HG02943 (cell line): Measurements from ENCODE around the gene MIGA1.
"Not testable (repeated sequence)": the region's sequence is repeated elsewhere in the genome, so short reads cannot be mapped to it uniquely, and the experiment has no call there.

ENCODE experiments used
- ATAC-seq: cut with Tn5 transposase; IDR thresholded peaks from one replicate; pipeline ENCODE4 v1.9.1; 2021; ENCODE audit warnings: mild to moderate bottlenecking, low read depth, moderate library complexity; ENCODE audit not compliant: unreplicated experiment

Gene MIGA1

DNA sequence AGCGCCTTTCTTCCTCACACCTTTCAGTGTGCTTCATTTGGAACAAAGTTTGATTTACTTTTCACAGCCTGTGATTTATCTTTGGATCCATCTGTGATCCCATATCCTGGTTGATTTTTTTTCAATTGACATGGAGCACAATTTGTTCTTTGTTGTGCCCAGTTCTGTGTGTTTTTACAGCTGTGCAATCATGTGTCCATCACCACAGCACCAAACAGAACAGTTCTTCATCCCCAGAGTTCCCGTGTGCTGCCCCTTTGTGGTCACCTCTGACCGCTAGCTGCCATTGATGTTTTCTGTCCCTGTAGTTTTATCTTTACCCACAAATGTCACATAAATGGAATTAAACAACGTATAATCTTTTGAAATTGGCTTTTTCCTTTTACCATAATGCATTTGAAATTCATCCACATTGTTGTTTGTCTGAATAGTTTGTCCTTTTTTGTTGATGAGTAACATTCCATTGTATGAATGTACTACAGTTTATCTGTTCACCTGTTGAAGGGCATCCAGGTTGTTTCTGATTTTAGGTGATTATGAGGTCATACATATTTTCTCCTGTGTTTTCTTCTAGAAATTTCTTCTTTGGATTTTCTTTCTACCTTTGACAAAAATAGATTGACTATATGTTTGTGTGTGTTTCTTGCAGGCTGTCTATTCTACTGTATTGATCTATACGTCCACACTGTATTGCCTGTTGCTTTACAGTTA is 17.4 kb downstream of the MIGA1 start:
- no peak for ATAC-seq

DNA sequence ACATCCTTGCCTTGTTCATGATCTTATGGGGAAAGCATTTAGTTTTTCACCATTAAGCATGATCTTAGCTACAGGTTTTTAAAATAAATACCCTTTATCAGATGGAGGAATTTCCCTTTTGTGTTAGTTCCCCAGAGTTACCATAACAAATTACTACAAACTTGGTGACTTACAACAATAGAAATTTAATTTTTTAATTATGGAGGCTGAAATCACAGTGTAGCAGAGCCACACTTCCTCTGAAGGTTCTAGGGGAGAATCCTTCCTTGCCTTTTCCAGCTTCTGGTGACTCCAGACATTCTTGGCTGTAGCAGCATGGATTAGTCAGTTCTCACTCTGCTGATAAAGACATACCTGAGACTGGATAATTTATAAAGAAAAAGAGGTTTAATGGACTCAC is 18.5 kb downstream of the MIGA1 start:
- no peak for ATAC-seq

DNA sequence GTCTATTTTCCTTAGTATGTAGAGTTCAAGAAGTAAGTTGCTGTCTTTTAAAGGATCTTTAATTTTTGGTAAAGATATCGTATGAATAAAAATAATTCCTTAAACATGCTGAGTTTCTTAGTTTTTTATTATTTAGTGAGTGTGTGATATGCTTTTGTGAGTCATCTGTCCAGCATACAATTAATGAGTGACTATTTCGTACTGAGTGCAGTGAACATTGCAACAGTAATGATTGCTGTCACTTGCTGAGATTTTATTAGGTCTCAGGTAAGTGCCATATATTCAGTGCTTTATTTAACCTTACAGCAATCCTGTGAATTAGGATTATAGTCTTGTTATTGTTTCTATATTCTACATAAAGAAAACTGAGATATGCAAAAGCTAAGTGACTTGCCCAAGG is 22.6 kb downstream of the MIGA1 start:
- ATAC-seq, result no peak

DNA sequence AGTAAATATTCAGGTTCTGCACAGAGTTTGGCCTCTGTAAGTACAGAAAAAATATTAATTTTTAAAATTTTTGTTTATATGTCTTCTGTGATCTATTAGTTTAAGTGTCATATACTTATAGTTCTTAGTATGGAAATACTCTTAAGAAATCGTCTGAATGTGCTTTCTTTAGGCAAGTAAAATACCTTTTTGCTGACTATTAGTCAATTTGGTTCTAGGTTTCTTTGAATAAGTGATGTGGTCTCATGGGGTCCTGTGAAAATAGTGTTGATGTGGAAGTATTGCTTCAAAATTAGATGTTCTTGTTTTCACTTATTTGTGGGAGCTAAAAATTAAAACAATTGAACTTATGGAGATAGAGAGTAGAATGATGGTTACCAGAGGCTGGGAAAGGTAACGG is 23.9 kb downstream of the MIGA1 start:
- no peak for ATAC-seq

DNA sequence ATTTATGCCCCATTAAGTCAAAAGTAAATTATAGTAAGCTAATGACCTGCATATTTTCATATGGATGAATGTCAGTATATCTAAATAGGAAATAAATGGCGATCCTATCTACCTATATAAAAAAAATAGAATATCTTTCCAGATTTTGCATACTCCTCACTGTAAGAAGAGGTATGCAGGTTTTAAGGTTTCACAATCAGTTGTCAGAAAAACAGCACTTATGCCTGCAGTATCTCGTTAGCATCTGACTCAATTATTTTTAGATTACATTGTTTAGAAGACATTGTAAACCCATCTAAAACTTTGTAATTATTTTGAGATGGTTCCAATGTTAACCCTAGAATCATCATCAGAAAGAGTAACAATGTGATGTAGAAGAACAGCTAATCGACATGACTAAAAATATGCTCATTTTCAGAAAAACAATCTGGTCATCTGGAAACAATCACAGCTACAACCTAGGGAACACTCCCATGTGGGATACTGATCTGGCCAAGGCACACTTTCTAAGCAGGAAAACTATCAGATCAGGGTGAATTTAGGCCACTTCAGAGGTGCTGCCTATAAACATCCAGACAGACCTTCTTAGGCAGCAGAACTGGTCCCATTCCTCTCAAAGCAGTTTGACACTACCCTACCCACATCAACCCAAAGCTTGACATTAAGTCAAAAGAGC is 30.5 kb downstream of the MIGA1 start:
- not testable (repeated sequence) for ATAC-seq

DNA sequence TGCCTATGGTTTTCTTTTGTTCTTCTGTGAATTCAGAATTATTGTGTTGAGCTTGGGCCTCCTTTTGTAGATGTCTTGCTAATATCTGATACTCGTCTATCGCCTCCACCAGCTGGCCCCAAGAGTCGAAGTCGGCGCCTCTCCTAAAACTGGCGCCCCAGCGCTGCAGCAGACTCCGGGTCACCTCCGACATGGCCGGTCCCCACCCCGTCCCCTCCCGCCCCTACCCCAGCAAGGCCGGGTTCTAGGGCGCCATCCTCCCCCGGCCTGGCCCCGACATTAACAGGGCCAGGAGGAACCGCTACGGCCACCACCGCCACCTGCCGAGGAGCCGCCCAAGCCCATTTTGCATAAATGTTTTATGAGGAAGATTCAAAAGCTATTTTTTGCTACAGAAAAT is 32.1 kb downstream of the MIGA1 start:
- not testable (repeated sequence) for ATAC-seq

DNA sequence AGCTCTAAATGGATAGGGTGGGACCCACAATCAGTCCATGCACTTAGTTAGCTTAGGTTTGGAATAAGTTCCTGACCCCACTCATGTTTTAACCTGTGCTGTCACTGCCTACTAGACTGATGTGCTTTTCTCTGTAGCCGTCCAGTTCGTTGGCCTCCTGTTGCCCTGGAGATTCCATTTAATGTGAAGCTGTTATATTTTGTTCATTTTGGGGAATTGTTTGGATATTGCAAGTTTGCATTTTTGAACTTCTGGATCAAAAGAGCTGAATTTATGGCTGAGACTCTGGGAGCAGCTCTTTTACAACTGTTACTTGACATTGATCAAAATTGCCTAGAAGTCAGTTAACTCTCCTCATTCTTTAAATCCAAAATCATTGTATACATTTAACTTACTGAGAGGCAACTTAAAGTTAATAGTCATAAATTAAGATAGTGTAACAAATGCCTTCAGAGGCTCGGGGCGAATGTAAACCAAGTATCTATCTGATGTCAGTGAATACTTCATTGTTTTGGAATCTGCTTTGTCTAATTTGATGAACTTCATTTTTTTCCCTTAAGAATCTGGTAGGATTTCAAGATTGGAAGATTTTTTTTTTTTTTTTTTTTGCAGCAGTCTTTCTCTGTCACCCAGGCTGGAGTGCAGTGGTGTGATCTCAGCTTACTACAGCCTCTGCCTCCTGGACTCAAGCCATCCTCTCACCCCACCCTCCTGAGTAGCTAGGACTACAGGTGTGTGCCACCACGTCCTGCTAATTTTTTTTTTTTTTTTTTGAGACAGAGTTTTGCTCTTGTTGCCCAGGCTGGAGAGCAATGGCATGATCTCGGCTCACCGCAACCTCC is 38.1 kb downstream of the MIGA1 start:
- no peak for ATAC-seq

DNA sequence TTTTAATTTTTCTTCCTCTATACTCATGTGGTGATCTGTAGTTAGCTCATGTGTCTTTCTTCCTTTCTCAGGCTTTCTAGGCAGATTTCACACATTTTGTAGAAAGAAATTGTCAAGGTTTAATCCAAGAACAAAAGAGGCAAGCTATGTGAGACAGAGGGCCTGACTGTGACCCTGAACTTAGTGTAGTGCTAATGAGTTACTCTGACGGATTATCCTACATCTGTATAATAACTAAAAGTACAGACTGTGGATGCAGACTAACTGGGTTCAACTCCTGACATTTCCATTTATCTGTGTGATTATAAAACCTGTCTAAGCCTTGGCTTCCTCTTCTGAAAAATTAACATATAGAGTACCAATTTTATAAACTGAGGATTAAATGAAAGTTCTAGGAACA is 40.7 kb downstream of the MIGA1 start:
- no peak for ATAC-seq

DNA sequence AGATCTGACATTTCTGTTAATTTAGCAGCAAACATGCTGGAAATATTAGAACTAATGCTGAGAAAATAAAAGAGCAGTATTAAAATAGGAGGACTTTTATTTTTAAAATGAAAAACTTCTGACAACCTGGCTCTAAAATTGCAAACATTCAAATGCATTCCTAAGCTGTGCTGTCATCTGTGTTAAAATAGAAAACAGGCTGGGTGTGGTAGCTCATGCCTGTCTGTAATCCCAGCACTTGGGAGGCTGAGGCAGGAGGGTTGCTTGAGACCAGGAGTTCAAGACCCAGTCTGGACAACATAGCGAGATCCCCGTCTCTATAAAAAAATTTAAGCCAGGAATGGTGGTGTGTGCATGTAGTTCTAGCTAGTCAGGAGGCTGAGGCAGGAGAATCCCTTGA is 44.6 kb downstream of the MIGA1 start:
- ATAC-seq, result no peak

DNA sequence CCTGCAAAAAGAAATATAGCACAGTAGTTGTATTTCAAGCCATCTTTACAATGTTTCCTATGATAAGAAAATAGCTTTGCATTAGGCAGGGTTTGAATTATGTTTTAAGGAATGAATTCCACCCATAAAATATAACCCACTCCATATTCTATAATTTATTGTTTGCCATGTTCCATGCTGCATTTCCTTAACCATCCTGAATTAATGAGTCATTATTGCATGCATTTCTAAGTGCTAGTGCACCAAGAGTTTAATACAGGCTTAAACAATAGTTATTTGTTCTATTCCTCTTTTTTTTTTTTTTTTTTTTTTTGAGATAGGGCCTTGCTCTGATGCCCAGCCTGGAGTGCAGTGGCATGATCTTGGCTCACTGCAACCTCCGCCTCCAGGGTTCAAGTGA is 45.2 kb downstream of the MIGA1 start:
- no peak for ATAC-seq

DNA sequence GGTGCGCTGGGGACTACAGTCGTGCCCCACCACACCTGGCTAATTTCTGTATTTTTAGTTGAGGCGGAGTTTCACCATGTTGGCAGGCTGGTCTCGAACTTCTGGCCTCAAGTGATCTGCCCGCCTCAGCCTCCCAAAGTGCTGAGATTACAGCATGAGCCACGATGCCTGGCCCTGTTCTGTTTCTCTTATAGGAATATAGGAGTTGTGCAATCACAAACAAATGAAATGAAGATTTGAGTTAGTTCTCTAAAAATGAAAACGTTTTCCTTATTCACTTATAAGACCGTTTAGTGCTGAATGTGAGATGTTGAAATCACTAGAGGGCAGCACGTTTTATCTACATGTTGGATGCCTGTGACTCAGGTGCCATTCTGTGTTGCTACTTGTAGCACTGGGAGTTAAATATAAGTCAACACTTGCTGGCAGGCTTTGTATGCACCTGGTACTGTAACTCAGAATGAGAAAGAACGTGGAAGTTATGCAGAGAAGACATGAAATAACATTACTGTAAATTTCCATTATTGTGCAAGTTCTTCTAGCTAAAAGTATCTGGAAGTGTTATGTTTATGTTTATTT is 45.8 kb downstream of the MIGA1 start:
- ATAC-seq, result no peak

DNA sequence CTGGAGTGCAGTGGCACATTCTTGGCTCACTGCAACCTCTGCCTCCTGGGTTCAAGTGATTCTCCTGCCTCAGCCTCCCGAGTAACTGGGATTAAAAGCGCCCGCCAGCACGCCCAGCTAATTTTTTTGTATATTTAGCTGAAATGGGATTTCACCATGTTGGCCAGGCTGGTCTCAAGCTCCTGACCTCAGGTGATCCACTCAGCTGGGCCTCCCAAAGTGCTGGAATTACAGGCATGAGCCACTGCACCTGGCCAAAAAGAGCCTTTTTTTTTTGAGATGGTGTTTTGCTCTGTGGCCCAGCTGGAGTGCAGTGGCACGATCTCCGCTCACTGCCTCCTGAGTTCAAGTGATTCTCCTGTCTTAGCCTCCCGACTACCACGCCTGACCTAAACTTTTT is 47.4 kb downstream of the MIGA1 start:
- ATAC-seq, result not testable (repeated sequence)

DNA sequence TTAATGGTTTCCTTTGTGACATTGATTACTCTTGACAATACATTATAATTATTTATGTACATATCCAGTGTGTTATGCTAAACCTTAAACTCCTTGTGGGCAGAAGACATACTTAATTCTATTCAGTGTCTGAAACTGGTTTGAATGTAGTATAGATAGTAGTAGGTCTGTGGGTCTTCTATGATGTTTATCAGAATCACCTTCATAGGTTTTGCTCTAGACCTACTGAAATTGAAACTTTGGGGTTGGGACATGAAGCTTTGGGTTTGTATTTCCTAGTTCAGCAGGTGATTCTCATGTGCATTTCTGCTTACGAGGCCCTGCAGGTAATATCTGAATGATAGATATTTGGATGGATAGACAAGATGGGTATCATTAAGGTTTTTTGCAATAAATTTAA is 48.6 kb downstream of the MIGA1 start:
- ATAC-seq, result no peak

DNA sequence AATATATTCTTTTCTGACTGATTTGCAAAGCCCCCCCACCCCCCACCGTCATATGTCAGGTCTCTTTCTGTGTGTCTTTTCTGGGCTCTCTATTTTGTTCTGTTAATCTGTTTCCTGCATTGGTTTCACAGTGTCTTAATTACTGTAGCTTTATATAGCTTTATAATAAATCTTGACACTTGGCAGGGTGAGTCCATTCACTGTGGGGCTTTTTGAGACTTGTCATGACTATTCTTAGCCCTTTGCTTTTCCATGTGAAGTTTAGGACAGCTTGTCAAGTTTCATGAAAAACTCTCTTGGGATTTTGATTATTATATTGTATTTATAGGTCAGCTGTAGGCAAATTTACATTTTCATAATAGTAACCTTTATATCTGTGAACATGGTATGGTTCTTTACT is 50.4 kb downstream of the MIGA1 start:
- ATAC-seq, result no peak

DNA sequence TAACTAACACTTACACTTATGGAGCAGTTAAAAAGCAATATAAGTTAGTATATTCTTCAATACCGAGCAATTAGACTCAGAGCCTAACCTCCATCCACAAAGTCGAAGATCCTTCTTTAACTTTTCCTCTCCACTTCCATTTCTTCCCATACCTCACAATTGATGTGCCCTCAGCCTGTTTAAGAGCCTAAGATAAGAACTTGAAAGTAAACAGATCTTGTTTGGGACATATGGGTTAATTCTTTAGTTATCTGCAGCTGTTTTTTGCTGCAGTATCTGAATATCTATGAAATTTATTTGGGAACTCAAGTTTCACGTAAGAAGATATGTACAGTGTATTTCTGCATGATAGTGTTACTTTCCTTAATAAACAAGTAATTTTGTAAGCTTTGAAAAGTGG is 51.5 kb downstream of the MIGA1 start:
- ATAC-seq, result no peak

DNA sequence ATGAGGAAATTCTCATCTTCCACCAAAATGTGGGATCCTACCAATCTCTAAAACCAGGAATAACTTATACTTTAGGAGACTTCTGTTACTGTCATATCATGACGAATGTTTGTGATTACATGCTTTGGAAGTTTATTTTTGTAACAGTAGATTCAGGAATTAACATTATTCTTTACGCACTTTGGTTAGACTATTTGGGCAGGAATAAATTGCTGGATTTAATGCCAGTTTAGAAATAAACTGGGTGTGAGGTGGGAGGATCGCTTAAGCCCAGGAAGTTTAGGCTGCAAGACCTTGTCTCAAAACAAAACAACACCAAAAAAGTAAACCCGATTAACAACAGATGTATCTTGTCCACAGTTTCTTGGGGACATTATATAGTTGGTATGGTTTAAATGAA is 52.1 kb downstream of the MIGA1 start:
- no peak for ATAC-seq

DNA sequence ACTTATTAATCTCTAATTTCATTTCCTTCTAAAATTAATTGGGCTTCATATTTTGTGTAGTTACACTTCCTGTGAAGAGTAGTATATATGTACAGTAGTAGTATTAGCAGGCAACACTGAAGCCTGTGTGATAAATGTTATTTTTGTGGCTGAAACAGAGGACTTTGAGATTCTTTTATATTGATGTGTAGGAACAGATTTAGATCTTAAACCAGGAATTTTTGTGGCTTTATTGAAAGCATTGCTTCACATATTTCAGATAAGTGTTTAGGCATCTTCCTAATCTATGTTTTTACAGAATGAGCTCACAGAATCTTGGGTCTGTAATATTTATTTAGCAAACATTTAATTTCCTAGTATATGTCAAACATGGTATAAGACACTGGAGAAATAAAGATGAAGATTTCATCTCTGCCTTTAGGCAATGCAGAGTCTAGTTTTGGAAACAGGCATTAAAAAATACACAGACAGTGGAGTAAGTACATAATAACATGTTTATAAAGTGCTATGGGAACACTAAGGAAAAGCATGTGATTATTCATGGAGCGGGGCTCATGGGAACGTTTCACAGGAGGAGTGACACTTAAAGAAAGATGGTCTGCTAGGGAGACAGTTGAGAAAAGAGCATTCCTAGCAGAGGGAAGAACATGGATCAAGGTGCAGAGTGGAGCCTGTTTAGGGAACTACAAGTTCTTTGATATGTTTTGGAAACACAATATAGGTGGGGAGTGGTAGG is 52.7 kb downstream of the MIGA1 start:
- no peak for ATAC-seq

DNA sequence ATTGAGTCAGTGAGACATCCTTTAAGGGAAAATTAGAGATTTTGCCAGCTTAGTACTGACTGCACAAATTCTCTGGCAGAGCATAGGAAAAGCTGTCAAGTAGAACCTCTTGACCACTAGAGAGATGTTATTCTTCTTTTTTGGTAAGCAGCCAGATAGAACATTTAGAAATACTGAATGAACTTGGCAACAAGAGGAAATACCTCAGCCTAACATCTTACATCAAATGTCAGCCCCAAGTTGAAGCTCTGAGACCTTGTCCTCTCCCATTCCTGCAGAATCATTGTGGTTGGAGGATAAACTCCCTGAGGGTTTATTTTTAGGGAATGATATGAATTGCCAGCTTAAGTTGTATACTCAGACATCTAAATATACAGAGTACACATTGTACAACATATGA is 53.5 kb downstream of the MIGA1 start:
- no peak for ATAC-seq

DNA sequence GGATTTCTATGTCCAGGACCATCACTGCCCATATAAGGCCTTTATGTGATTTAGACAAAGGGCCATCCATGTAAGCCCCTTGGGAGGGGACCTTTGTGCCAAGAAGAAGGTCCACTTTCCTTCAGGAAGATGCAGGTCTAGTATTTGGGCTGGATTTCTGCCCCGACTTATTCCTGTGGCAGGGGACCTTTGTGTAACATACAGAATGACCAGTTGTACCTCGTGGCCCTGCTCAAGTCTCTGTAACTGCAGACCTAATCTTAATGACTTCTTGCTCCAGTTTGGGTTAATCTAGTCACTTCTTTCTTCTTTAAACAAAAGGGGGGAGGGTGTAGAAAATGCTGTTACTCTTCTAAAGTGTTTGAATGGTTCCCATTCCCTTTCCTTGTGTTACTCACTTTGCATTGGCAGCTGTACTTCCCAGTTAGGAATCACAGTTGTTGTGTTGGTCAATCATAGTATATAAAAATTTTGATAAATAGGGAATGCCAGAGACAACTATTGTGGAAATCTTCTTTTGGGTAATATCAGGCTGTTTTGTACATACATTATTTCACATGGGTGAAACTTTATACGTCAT is 54.2 kb downstream of the MIGA1 start:
- no peak for ATAC-seq

DNA sequence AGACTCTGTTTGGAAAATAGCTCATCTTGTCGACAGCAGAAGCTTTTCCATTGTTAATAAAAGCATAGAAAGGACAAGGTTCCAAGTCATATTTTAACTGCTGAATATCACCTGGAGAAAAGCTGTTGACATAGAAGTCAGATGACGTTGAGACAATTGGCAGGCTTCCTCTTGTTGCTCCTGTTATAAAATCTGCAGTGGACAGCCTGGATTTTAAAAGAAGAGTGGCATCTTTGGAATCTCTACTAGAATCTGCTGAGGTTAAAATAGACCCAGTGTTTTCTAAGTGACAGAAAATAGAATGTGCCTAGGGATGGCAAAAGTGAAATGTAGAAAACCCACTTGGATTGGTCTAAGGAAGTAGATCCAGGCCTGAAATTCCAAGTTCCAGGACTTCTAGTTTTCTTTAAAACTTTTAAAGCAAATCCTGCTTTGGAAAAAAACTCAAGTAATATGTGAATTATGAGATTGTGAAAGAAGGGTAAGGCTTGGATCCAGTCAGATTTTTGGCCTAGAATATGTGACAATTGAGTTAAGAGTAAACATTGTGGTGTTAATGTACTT is 55.4 kb downstream of the MIGA1 start:
- no peak for ATAC-seq
